Peyer's patch (tissue), 4 donors: ENCODE data around the gene TAF7L.

Source experiments
- POLR2A ChIP-seq, 2 donors: fragments of 450-650 bp; IDR thresholded peaks; one replicate each; pipeline ENCODE4 v1.5.1; 2017; ENCODE audit warnings: antibody characterized with exemption in 2 of 2, mild to moderate bottlenecking in 2 of 2, moderate library complexity in 2 of 2
- TF ChIP-seq, protein P1 (sequence below), 6 experiments: fragments of 450-650 bp in 4 of 6; fragments of 200-600 bp in 2 of 6; sonication (generic) in 1 of 6; IDR thresholded peaks; one replicate each; pipeline ENCODE4 v1.5.1; 2017 to 2019; ENCODE audit warnings: antibody characterized with exemption in 6 of 6, mild to moderate bottlenecking in 3 of 6, moderate library complexity in 1 of 6

DNA sequence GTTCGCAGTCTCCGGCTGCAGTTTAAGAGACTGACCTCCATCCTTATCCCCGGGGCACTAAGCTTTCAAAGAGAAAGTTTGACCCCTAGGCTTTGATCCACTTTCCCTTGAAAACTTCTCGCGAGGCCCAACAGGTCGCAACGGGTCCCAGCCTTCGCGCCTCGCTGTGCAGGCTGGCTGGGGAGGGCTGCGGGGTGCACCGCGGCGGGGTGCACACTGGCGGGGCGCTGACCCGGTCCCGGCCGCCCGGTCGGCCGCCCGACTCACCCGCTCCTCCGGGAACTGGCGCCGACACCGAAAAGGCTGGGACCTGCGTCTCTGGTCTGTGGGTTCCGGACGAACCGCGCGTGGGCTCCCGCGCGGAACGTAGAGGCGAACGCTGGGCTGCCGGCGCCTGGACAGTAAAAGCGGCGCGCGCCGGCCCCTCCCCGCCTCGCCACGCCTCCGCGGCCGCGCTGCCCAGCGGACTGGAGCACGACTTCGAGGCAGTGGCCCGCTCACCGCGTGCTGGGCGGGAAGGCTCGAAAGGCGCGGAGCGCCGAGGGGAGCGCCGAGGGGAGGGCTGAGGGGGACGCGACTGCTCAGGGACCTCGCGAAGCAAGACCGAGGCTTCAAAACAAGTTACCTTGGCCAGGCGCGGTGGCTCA, at the start of gene TAF7L:
- no peak for TF ChIP-seq POLR2A (IDR thresholded peaks at IDR 0.05)
- TF ChIP-seq, protein P1, sequence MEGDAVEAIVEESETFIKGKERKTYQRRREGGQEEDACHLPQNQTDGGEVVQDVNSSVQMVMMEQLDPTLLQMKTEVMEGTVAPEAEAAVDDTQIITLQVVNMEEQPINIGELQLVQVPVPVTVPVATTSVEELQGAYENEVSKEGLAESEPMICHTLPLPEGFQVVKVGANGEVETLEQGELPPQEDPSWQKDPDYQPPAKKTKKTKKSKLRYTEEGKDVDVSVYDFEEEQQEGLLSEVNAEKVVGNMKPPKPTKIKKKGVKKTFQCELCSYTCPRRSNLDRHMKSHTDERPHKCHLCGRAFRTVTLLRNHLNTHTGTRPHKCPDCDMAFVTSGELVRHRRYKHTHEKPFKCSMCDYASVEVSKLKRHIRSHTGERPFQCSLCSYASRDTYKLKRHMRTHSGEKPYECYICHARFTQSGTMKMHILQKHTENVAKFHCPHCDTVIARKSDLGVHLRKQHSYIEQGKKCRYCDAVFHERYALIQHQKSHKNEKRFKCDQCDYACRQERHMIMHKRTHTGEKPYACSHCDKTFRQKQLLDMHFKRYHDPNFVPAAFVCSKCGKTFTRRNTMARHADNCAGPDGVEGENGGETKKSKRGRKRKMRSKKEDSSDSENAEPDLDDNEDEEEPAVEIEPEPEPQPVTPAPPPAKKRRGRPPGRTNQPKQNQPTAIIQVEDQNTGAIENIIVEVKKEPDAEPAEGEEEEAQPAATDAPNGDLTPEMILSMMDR (IDR thresholded peaks at IDR 0.05): no peak
